IPS-20b (cell line): ENCODE results near the gene RANGAP1.

ENCODE experiments used
- H3K27ac ChIP-seq: one replicate; pipeline ENCODE4 v1.5.1; 2013; ENCODE audit warnings: low read length
- H3K27me3 ChIP-seq: 2 replicates; pipeline ENCODE4 v1.6.1; 2013; ENCODE audit warnings: mild to moderate bottlenecking, low read length, inconsistent platforms; ENCODE audit not compliant: insufficient read depth
- H3K36me3 ChIP-seq: 2 replicates; pipeline ENCODE4 v1.6.1; 2013; ENCODE audit warnings: low read depth, mild to moderate bottlenecking, inconsistent platforms, low read length, moderate library complexity; ENCODE audit not compliant: insufficient read depth
- H3K4me1 ChIP-seq: 2 replicates; pipeline ENCODE4 v1.6.1; 2013; ENCODE audit warnings: mild to moderate bottlenecking, control low read depth, inconsistent platforms, low read length, moderate library complexity; ENCODE audit not compliant: insufficient read depth
- H3K4me3 ChIP-seq: 2 replicates; pipeline ENCODE4 v1.5.1; 2013; ENCODE audit warnings: mild to moderate bottlenecking, low read length, inconsistent platforms
- H3K9ac ChIP-seq: 2 replicates; pipeline ENCODE4 v1.6.1; 2013; ENCODE audit warnings: low read depth, mild to moderate bottlenecking, inconsistent platforms, low read length, moderate library complexity
- H3K9me3 ChIP-seq: 2 replicates; pipeline ENCODE4 v1.6.1; 2013; ENCODE audit warnings: mild to moderate bottlenecking, low read depth, low read length, inconsistent platforms; ENCODE audit not compliant: insufficient read depth

Gene RANGAP1

DNA sequence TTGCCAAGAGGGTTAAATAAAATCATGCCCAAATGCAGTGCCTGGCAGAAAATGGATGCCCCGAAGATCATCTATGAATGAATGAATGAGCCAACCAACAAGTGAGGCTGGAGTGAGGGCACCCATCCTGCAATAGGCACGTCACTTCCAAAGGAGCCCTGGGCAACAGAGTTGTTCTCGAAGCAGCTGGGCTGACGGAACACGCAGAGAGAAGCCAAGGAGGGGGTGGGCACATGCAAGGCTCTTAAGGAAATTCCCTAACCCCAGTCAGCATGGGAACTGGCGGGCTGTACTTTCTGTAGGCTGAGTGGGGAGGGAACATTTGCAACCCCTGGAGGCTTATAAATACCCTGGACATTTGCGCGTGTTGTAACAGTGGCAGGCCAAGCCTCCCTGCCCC, 33.6 kb downstream of the RANGAP1 start:
- no peaks in the 10 kb centered on the region for H3K27me3 ChIP-seq

DNA sequence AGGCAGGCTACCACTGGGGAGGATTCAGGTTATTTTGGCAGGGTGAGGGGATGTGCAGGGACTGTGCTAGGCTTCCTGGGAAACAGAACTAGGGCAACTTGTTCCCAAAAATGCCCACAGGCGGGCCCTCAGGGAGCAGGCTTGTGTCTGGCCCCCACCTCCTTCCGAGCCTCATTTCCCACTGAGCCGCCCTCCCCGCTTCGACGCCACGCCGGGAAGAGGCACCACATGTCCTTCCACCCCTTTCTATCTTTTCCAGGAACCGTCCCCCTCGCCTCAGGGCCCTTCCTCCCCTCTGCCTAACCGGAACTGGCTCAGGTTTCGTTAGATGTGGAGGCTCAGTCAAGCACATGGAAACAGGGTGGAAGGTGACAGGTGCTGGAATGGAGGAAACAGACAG, 35.9 kb downstream of the RANGAP1 start:
- Histone ChIP-seq H3K36me3 (peaks cover 94% of the 10 kb centered on the region), H3K9me3 (no peaks in the 10 kb centered on the region)

More for the DNA sequence above, 33.6 kb downstream of the RANGAP1 start:
- no peak overlapping the region for H3K27ac ChIP-seq
- H3K9me3 ChIP-seq = no peaks in the 10 kb centered on the region
- no peaks in the 10 kb centered on the region for H3K4me1 ChIP-seq
- H3K9ac ChIP-seq = no peak overlapping the region
- no peak overlapping the region for H3K4me3 ChIP-seq
- peaks cover 95% of the 10 kb centered on the region for H3K36me3 ChIP-seq

DNA sequence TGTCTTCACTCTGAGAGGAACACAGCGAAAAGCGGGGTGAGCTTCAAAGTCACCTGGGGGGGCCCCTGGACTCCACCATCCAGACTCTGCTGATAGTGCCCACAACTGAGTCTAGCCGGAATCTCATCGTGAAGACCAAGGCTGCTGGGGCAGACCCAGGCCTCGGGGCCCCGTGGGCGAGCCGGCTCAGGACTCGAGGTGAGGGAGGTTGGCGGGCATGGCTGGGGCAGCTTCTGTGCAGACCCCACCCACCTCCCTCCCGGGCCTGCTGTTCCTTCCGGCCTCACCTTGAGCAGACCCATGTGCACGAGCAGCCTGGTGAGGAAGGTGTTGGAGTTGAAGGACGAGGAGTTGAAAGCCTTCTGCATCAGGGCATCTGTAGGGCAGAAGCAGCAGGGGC, 36.5 kb downstream of the RANGAP1 start:
- Histone ChIP-seq H3K27me3 (no peaks in the 10 kb centered on the region), H3K4me1 (no peaks in the 10 kb centered on the region), H3K4me3 (no peak overlapping the region), H3K9me3 (no peaks in the 10 kb centered on the region), H3K9ac (no peak overlapping the region), H3K36me3 (peaks cover 93% of the 10 kb centered on the region), H3K27ac (no peak overlapping the region)

More for the DNA sequence above, 35.9 kb downstream of the RANGAP1 start:
- no peaks in the 10 kb centered on the region for H3K27me3 ChIP-seq
- no peak overlapping the region for H3K27ac ChIP-seq
- H3K4me1 ChIP-seq = no peaks in the 10 kb centered on the region
- no peak overlapping the region for H3K4me3 ChIP-seq
- no peak overlapping the region for H3K9ac ChIP-seq

DNA sequence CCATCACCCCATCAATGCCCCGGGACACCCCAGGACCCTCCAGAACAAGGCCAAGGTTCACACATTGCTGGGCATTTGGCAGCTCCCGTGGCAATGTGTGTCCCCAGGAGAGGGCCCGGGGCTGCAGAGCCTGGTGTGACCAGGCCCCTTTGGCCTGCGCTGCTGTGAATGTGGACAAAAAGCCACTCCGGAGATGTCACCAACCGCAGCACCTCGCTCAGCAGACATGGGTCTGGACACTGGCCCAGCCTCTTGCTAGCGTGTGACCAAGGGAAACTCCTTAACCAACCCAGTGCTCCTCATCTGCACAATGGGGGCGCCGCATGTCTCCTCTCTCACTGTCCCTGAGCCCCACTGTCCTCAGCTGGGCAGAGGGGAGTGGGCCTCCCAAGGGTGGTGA, 37.2 kb downstream of the RANGAP1 start:
- Histone ChIP-seq H3K36me3 (peaks cover 86% of the 10 kb centered on the region), H3K4me3 (no peak overlapping the region), H3K9me3 (no peaks in the 10 kb centered on the region), H3K27ac (no peak overlapping the region), H3K9ac (no peak overlapping the region), H3K27me3 (no peaks in the 10 kb centered on the region), H3K4me1 (no peaks in the 10 kb centered on the region)

DNA sequence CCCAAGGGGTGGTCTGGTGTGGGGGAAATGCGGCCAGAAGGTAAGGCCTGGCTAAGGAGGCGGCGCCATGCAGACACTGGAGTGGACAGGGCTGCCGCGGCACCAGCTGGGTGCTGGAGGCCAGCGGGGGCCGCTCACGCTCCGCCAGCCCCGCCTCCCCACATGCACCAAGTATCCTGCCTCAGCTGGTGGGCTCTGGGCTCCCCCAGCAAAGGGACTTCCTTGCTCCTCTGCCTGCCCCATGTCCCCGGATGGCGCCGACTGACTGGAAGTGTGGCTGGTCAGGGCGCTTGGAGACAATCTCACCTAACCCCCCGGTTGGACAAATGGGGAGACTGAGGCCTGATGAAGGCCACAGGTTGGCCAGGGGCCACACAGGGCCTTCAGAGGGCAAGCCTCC, 37.7 kb downstream of the RANGAP1 start:
- H3K4me1 ChIP-seq = no peaks in the 10 kb centered on the region
- no peak overlapping the region for H3K27ac ChIP-seq
- no peaks in the 10 kb centered on the region for H3K9me3 ChIP-seq
- H3K36me3 ChIP-seq = peaks cover 82% of the 10 kb centered on the region
- no peaks in the 10 kb centered on the region for H3K27me3 ChIP-seq
- no peak overlapping the region for H3K9ac ChIP-seq
- no peak overlapping the region for H3K4me3 ChIP-seq

DNA sequence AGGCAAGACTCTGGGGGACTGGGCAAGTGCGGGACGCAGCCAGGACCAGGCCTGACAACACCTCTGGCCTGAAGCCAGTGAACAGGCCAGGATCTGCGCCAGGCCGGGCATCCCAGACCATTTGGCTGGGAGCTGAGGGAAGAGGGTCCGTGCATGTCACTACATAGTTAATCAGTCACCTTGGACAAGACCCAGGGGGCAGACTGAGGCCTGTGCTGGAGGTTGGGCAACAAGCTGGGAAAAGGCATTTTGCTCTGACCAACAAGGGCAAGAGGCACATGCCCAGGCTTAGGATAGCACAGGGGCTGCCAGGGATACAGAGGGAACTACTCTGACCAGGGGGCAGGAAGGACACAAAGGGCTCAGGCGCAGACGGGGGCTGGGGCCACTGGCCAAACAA, 38.3 kb downstream of the RANGAP1 start:
- Histone ChIP-seq H3K4me1 (no peaks in the 10 kb centered on the region), H3K9me3 (no peaks in the 10 kb centered on the region), H3K9ac (no peak overlapping the region), H3K27me3 (no peaks in the 10 kb centered on the region), H3K36me3 (peaks cover 75% of the 10 kb centered on the region), H3K27ac (no peak overlapping the region), H3K4me3 (no peak overlapping the region)

DNA sequence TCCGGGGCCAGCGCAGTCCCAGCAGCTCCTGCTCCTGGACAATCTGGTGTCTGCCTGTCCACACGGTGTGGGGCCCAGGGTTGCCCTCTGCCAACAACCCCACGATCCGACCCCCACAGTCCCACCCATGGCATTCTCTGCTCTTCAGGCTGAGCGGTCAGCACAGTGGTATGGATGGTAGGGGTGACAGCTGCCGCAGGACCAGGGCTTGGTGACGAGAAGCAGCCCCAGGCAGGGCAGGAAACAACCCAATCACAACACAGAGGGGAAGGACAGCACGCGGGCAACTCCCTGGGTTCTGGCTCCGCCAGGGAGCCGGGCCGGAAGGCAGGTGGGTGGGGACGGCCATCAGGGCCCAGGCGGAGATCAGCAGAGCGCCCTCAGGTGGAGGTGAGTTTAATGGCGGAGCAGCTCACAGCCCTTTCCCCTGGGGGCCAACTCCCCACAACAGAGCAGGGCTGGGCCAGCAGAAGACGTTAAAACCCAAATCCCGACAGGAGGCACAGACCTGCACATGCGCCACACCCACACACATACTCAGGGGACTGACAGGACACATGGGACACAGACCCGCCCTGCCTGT, 40.0 kb downstream of the RANGAP1 start:
- H3K9ac ChIP-seq = no peak overlapping the region
- H3K36me3 ChIP-seq = peaks cover 61% of the 10 kb centered on the region
- H3K27me3 ChIP-seq = no peaks in the 10 kb centered on the region
- no peak overlapping the region for H3K4me3 ChIP-seq
- no peaks in the 10 kb centered on the region for H3K4me1 ChIP-seq
- no peaks in the 10 kb centered on the region for H3K9me3 ChIP-seq
- no peak overlapping the region for H3K27ac ChIP-seq

DNA sequence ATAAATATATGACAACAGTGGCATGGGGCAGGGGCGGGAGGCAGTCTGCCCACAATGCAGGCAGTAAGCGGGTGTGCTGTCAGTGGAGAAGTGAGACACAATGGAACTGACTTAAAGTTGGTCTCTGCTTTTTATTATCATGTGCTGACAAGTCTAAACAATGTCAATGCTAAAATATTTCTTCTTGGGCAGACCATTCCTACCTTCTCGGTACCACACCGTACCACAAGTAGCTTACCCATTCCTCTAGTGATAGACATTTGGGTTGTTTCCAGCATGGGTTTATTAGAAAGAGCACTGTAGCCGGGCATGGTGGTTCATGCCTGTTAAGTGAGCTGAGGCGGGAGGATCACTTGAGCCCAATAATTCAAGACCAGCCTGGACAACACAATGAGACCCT, 42.6 kb downstream of the RANGAP1 start:
- Histone ChIP-seq H3K4me3 (no peak overlapping the region), H3K9me3 (no peaks in the 10 kb centered on the region), H3K27me3 (no peaks in the 10 kb centered on the region), H3K36me3 (peaks cover 34% of the 10 kb centered on the region), H3K4me1 (no peaks in the 10 kb centered on the region), H3K27ac (no peak overlapping the region), H3K9ac (no peak overlapping the region)

DNA sequence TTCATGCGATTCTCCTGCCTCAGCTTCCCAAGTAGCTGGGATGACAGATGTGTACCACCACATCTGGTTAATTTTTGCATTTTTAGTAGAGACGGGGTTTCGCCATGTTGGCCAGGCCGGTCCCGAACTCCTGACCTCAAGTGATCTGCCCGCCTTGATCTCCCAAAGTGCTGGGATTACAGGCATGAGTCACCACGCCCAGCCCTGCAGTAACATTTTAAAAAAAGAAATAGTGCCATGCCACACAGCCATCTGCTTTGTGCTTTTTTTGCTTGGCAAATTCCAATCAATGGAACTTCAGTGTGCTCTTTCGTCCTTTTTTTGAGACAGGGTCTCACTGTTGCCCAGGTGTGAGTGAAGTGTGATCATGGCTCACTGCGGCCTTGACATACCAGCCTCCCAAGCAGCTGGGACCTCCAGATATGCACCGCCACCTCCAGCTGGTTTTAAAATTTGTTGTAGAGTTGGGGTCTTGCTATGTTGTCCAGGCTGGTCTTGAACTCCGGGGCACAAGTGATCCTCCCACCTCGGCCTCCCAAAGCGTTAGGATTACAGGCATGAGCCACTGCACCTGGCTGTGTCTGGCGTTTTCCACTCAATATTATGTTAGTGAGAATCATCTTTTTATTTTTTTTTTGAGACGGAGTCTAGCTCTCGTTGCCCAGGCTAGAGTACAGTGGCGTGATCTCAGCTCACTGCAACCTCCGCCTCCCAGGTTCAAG, 43.4 kb downstream of the RANGAP1 start:
- Histone ChIP-seq H3K27me3 (no peaks in the 10 kb centered on the region), H3K4me1 (no peaks in the 10 kb centered on the region), H3K27ac (no peak overlapping the region)

DNA sequence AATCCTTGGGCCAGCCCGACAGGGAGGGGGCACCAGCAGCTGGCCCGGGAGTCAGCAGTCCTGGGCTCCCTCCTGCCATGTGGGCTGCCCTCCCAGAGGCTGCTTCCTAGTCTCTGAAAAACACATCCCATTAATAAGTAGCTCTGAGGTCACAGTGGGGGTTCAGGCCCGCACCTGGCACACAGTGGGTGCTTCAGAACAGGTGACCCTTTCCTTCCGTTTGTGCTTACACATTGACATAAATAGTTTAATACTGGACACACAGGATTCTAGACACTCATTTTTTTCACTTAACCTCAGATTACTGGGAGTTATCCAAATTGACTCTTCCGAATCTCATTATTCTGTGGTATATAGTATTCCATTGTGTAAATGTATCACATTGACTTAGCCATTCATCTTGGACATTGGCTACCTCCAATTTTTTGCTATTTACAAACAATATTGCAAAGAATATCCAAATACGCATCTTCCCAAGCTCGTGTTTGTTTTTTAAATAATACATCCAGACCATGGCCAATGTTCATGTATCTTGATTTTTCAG, 44.8 kb downstream of the RANGAP1 start:
- Histone ChIP-seq H3K9ac (no peak overlapping the region), H3K27me3 (no peaks in the 10 kb centered on the region), H3K9me3 (no peaks in the 10 kb centered on the region), H3K4me3 (no peak overlapping the region), H3K27ac (no peak overlapping the region), H3K4me1 (no peaks in the 10 kb centered on the region), H3K36me3 (peaks cover 14% of the 10 kb centered on the region)

More for the DNA sequence above, 43.4 kb downstream of the RANGAP1 start:
- Histone ChIP-seq H3K36me3 (peaks cover 26% of the 10 kb centered on the region), H3K4me3 (no peak overlapping the region), H3K9me3 (no peaks in the 10 kb centered on the region), H3K9ac (no peak overlapping the region)

DNA sequence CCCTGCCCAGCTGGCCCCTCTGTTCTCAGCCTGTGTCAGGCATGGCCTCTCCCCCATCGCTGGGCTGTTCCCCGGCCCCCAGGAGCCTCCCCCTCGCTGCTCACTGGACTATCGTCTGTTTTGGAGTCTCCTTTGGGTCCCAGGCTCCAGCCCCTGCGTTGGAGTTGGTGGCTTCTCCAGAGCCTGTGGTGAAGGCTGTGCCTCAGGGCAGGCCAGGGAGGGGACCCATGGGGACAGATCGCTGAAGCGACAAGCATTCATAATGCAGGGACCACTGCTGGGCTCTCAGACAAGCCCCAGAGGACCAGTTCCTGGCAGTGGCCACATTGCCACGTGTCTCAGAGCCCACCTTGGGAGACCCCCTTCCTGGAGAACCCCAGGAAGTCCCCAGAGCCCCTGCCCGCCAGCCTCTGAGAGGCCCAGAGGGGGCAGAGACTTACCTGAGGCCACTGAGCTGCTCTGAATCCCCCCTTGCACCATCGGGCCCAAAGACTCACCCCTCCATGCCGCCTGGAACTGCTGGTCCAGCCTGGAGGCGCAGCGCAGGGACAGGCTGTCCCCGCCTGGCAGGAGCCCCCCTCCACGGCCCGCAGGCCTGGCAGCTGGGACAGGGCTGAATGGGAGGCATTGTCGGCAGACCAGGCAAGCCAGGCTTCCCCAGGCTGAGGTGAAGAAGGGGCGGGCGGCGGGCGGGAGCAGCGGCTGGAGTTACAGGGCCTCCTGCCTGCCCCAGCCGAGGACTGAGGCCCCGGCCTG, 45.4 kb downstream of the RANGAP1 start, which contains the start of gene CHADL:
Gene CHADL, minus strand, starts transcription at position 555 of the 756 bp plus-strand sequence. Its CDS starts 50 bp downstream, at position 505.
- Histone ChIP-seq H3K4me3 (no peak within 1 kb of the TSS), H3K9me3 (no peaks in the 10 kb centered on the region), H3K27ac (no peak within 1 kb of the TSS), H3K36me3 (peaks cover 7% of the 10 kb centered on the region; the same call in 1 of the 2 replicates), H3K9ac (no peak within 1 kb of the TSS), H3K4me1 (no peaks in the 10 kb centered on the region), H3K27me3 (no peaks in the 10 kb centered on the region)
